RPMI7951 (cell line): Measurements from ENCODE around the gene POU3F3. TPM values are rescaled to one million over a fixed set of nuclear protein-coding genes. Genes with fewer than 3 reads are reported as not detected.

Experiments used
- DNase-seq: peaks from one replicate; pipeline ENCODE4 v3.0.0-alpha.2; 2012; ENCODE audit warnings: low read depth
- total RNA-seq: library from RNA; depleted of rRNA; stranded (reverse); fragments of >200 nt; shearing (Covaris generic); gene quantifications from 2 replicates; pipeline ENCODE4 v1.2.3, GENCODE V29; 2014

POU3F3 gene
- total RNA-seq, 1 experiment from 2014 or later = not detected

DNA sequence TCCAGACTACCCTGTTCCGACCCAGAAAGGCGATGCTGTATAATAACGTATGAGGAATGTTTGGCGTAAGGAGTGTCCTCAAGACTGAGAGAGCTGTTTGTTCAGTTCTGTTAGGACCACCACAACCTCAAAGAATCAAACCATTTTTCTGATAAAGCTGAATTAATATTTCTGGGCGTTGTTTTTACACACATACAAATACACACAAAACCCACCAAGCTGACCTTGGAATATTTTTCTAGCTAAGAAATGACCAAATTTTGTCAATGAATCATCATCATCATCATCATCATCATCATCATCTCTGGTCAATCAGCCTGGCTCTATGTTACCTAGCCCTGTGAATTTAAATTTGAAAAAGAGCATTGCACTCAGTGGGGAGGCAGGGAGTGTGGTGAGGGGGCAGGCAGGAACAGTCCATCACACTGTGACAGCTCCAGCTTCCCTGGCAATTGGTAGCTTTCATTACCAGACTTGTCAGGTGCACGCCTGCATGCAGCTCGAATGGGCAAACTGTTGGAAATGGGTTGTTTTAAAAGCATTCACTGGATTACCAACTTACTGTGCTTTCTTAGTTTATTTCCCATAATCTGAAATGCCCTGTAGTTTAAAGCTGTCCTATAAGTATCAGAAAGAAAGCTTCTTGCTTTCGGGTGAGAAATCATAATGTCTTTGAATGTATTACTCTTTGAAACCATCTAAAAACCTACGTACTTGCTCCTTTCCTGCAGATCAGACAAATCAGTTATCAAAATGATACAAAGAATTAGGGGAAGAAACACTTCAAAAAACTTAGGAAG, 6.9 kb upstream of the POU3F3 start:
- no peak for DNase-seq

DNA sequence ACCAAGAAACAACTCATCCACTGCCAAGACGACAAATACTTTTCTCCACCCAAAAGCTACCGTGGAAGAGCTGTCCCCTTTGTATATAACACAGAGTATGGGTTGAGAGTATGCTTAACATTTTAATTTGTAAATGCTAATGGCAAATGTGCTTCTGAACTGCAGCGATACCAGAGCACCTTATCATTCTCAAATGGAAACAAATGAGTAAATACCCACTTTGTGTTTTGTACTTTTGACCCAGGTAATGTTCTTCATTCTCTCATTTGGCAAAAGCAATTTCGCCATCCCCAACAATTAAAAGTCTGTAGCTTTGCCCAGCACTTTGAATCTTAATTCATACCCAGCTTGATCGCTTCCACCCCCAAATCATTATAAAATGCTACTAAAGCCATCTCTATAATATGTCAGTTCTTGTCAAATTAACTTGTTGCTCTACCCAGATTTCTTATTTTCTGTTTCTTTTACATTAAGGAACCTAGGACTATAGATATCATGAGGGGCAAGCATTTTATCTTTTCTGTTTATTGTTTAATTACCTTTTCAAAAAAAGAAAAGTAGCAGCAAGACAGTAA, 6.2 kb upstream of the POU3F3 start:
- no peak for DNase-seq

DNA sequence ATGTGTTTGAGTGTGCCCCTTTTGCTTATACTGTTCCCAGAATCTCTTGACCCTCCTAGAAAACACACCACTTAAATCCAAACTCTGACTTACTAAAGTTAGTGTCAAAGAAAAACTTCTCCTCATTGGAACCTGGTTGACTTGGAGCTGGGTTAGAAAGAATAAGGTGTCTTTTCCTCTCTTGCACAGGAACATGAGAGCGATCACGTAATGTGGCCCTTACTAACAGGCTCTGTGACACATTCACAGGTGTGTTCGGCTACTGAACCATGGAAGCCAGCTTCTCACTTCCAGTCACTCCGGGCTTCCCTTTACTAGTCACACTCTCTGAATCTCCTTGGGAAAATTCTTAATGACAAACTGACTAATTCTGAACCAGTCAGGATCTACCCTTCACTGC, 5.4 kb upstream of the POU3F3 start:
- no peak for DNase-seq

DNA sequence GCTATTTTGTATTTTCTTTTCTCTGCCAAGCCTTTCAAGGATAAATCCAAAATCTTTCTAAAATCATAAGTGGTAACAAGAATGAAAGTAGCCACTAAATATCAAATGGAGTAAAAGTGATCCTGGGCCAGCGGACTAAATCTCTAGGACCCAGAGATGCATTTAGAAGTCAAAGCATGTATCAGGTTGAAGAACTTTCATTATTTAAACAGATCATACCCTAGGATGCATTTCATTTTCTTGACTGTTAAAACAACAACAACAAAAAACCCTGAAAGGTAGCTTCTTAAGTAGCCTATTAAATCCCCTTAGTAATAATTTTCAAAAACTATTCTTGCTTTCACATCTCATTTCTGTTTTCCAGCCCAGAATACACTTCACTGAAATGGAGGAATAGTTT, 4.8 kb upstream of the POU3F3 start:
- no peak for DNase-seq

DNA sequence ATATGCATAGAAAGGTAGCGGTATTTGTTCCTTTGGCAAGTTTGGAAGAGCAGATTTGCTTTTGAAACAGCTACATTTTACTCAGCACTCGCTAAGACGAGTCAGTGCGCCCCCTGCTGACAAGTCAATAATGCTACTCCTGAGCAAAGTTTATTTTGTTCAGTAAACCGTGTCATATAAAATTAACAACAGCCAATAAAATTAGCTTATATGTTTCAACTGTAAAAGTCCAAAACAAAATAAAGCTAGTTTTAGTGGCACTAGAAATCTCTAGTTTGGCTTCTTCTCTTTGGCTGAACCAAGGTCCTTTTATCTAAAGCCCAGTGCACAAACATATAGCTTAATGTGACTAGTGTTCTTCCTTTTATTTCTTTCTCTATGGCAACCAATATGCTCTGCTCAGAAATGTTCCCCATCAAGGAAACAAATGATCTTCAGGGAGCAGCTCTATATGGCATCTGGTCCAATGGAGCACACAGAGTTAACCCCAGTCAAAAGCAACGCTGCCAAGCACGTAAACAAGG, 4.2 kb upstream of the POU3F3 start:
- DNase-seq = peak; percentile 49

DNA sequence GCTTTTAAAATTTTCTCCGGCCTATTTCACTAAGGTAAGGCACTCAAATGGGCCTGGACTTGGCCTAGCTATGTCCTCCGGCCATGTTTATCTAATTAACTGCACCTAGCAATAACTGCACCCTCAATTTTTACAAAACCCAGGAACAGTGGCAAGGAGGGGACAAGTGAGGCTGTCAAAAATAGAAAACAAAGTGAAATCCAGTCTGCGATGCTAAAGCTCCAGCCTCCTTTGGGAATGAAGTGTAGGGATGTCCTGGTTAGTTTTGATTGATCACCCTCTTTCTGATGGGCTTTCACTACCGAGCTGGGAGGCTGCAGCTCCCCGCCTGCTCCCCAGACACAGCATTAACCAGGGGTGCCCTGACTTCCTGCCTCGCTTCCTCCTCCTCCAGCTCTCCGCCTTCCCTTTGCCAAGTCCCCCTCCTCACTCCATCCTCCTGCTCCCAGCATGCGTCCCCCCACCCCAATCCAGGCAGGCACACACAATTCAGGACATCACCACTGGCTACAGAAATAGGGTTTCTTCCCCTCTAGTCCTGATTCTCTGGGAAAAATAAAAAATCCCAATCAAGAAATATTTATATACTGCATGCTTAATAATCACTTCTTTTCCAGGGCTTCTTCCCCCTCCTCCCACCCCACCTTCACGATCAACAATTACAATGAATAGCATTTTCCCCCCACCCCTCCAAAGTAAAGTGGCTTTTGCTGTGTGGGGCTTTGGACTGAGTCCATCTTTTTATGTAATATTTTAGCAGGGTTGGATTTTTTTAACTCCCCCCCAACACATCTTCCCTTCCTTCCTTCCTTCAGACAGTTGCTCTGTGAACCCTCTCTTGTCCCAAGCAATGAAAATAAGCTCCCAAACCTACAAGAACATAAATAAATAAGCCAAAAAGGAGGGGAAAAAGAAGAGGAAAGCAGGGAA, 3.3 kb upstream of the POU3F3 start:
- no peak for DNase-seq

DNA sequence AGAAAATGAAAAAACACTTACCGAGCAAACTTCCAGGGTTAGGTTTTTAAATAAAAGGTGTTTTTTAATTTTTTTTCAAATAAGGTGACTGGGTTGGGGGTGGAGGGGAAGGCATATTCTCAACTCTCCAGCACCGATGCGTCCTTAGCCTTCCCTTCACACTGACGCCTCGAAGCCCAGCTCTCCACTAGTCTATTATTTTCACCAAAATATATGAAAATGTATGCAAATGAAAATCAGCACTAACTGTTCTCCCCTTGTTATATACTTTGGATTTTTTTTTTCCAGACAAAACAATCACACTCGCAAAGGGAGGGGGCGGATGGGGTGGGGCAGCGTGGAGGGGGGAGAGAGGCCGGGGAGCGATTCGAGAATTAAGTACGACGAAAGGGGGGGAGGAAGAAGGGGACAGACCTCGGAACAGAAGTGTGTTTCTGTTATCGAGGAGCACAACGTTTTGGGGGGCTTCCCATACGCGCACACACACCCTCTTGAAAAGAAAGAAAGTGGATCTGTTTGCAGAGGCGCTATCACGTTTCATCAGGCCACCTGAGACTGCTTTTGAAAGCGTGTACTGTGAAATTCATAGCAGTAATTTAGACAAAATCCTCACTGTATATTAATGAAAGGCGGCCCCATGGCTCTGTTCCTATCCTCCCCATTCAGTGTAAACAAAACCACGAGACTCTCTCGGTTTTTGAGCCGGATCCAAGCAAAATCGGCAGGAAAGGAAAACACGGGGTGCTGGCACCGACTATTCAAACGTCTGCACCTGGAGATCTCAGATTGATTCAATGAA, 2.4 kb upstream of the POU3F3 start:
- DNase-seq = no peak

DNA sequence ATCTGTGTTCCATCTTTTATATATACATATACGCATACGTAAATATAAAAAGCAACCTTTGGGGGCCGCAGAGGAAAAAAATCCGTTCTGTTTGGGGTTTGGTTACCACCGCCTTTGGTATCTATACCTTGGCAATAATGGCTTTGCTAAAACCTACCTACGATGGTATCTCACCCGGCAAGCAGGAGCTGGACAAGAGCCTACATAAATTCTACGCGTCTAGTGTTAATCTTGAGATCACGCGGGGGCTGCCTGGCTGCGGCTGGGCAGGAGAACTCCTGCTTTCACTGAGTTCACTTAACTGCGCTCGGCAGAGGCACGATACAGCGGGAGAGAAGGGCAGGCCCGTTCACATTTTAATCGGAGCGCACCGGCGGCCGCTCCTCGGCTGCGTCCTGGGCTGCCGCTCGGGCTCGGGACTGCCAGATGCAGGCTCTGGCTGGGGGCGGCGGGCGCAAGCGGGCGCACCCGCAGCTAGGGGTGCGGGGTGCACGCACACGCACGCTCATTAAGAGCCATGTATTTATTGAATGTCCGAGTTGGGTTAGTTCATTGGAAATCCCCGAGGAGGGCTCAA, 1.7 kb upstream of the POU3F3 start:
- no peak for DNase-seq

DNA sequence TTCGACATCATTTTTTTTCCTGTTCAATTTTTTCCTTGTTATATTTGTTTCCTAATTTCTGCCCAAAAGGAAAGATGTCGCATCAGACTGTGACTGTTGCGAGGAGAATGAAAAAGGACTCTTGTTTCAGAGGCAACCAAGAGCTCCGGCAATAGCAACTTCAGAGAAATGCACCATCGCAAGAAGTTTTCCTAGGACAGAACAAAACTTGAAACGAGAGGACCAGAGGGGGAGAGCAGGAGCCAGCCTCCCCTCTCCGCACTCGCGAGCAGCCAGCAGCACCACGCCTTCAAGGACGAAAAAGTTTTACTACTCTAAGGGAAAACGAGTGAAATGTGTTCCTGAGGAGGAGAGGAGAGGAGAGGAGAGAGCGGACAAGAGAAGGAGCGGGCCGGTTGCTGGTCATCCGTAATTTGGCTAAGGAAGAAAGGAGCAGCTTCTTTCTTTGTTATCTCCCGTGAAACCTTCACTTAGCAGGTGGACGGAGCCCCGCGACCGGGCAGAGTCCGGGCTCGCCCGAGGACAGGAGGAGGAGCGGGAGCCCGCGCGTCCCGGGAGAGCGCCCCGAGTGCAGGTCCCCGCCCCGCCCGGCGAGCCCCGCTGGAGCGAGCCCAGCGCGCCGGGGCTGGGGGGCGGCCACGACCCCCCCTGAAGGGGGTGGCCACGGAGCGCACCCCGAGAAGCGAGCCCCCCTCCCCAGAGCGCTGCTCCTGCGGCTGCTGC, 744 bp downstream of the POU3F3 start:
- DNase-seq = no peak

DNA sequence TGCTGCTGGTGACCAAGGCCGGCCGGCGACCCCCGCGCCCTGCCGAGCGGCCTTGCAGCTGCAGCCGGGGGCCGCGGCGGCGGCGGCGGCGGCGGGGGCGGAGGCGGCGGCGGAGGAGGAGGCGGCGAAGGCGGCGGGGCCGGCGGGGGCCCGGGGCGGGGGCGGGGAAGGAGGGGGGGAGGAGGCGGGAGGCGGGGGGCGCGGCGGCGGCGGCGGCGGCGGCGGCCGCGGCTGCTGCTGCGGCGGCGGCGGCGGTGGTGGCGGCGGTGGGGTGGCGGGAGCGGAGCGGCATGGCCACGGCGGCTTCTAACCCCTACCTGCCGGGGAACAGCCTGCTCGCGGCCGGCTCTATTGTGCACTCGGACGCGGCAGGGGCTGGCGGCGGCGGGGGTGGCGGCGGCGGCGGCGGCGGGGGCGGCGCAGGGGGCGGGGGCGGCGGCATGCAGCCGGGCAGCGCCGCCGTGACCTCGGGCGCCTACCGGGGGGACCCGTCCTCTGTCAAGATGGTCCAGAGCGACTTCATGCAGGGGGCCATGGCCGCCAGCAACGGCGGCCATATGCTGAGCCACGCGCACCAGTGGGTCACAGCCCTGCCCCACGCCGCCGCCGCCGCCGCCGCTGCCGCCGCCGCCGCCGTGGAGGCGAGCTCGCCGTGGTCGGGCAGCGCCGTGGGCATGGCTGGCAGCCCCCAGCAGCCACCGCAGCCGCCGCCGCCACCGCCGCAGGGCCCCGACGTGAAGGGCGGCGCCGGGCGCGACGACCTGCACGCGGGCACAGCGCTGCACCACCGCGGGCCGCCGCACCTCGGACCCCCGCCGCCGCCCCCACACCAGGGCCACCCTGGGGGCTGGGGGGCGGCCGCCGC, 1.5 kb downstream of the POU3F3 start:
- DNase-seq = no peak

DNA sequence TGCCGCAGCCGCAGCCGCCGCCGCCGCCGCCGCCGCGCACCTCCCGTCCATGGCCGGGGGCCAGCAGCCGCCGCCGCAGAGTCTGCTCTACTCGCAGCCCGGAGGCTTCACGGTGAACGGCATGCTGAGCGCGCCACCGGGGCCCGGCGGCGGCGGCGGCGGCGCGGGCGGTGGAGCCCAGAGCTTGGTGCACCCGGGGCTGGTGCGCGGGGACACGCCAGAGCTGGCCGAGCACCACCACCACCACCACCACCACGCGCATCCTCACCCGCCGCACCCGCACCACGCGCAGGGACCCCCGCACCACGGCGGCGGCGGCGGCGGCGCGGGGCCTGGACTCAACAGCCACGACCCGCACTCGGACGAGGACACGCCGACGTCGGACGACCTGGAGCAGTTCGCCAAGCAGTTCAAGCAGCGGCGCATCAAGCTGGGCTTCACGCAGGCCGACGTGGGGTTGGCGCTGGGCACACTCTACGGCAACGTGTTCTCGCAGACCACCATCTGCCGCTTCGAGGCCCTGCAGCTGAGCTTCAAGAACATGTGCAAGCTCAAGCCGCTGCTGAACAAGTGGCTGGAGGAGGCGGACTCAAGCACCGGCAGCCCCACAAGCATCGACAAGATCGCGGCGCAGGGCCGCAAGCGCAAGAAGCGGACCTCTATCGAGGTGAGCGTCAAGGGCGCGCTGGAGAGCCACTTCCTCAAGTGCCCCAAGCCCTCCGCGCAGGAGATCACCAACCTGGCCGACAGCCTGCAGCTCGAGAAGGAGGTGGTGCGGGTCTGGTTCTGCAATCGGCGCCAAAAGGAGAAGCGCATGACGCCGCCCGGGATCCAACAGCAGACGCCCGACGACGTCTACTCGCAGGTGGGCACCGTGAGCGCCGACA, 2.4 kb downstream of the POU3F3 start:
- DNase-seq = no peak

DNA sequence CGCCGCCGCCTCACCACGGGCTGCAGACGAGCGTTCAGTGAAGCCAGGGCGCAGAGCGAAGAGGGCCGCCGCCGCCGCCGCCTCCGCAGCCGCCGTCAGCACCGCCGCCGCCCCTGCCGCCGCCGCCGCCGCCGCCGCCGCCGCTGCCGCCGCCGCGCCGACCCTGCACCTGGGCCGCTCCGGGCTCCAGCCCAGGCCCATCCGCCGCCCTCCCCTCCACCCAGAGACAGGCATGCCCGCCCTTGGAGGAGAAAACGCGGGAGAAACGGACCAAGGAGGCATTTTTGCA, 3.0 kb downstream of the POU3F3 start:
- DNase-seq = no peak

DNA sequence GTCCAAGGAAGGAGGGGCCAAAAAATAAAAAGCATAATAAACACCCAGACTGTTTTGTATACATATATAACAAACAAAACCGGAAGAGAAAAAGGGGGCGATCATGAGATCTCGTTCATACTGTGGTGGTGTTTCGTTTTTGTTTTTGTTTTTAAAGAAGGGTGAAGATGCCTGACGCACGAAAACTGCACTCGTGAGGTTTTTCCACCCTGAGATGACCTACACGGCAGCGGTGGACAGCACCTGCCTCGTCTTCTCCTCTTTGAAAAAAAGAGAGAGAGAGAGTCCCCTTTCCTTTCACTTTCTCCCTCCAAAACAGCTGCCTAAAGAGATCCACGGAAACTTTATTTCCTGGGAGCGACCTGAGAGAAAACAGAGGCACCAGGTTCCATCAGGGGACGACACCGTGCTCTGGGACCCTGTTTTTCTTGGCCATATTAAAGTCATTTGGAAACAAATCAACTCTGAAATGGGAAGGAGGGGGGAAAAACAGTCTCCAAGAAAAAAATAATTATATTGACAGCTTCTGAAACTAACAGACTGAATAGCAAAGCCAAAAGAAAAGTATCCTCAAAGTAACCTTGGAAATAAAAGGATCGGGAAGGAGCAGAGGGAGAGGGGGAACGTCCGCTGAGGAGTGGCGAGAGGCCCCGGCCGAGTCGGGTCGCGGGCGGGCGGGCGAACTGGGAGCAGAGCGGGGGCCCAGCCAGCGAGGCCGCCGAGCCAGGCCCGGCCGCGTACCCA, 3.5 kb downstream of the POU3F3 start:
- no peak for DNase-seq

DNA sequence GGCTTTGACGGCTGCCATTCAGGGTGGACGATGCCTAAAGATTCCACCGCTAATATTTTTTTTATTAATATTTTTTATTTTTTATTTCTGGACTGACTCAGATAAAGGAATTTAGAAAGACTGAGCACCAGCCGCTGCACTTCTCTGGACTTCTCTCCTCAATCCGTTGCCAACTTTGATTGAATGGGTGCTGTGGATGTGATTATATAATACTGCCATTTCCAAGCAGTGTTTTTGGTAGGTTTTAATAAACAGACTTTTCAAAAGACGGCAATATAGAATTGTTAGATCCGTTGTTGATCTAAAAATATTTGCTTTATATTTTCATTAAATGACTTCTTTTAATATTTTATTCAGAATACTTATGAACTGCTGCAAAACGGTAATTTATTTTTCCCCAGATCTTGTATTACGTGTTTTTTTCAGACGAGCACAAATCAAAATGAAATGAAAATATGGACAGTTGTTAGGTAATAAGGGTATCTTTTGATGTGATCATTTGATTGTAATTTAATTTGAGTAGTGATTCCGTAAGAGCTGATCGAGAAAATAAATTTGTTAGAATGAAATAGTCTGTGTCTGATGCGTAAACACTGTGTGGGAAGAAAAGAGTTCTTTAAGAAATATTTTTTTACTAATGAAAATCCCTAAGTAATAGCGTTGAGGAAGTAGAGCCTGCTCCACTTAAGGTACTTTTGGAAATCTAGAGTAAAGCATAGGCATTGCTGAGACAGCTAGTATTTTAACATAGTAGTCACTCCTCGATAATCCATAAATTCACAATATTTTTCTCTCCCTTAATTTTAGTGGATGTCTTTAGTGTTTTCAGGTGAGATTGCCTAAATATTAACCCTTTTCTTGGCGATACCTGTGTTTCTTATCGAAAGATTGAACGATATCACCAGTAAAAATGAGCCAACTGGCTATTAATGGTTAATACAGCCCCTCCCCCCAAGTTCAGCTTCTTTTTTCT, 4.4 kb downstream of the POU3F3 start:
- DNase-seq = no peak

DNA sequence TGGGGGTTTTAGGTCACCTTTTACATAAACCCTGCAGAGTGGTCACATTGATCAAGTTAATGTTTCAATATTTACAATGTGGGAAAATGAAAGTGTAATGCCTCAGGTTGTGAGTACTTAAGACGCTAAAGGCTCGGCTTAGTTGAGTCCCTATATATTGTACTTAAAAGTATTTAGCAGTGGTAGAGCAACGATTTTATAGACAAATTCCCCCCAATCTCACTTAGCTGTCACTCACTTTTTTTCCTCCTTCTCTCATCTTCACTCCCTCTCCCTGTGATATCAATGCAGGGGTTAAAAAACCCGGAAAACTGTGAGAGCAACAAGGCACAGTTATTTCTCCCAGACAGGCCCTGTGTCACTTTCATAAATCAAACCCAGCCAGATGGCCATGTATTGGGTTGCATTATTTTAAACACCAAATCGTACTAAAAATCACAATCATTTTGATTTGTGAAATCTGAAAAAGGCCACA, 5.4 kb downstream of the POU3F3 start:
- DNase-seq = no peak

DNA sequence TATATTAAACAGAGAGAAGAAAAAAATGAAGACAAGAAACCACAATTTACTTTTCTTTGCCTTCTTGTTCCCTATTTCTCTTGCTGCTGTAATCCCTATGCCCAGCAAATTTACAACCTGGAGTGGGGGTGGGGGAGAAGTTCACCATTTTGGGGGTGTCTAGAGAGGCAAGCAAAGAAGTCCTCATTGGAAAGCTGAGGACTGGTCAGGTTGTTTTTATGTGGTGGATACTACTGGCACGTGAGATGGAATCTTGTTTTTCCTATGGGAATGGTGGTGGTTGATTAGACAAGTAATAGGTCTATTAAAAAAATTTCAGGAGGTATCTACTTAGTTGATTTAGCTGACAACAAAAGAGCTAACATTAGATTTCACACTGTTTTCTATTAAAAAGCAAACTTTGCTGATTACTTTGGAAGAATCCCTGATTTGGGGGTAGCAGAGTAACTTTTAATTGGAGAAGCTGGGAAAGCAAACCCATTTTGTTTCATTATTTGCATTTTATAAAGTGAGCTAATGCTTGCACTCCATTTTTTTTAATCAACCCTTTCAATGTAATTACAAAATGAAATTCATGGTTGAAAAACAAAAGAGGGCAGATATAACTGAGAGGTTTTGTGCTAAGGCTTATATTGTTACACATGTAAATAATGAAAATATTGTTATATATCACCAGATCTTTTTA, 6.0 kb downstream of the POU3F3 start:
- DNase-seq = no peak
